ENCODE measurements around the gene KCNG2. TPM values are rescaled to one million over a fixed set of nuclear protein-coding genes. Genes with fewer than 3 reads are reported as not detected.

Gene KCNG2
- polyA plus RNA-seq, 1 experiment: 0.38 TPM

GRCh38 chr18:79866889-79867574, 69.3 kb downstream of the KCNG2 start:
- no peak for TF ChIP-seq CTCF (IDR thresholded peaks at IDR 0.05; ENCODE audit: low read depth, low read length)
- Histone ChIP-seq H3K9me3 (ENCODE audit: control insufficient read depth, insufficient read depth, low read length) (peaks cover 42% of the 10 kb centered on the region), H3K4me3 (ENCODE audit: low read depth, low read length) (no peak overlapping the region), H3K27me3 (ENCODE audit: control insufficient read depth, insufficient read depth, low read length) (peaks cover 7% of the 10 kb centered on the region), H3K27ac (ENCODE audit: low read depth, low read length) (no peak overlapping the region)
- no peak for DNase-seq (ENCODE audit: low read depth, low spot score)
- POLR2A ChIA-PET: no interaction called here
- CTCF ChIA-PET: no interaction called here

GRCh38 chr18:79867666-79868065, 69.9 kb downstream of the KCNG2 start:
- ChIA-PET POLR2A (no interaction called here), CTCF (no interaction called here)
- Histone ChIP-seq H3K9me3 (ENCODE audit: control insufficient read depth, insufficient read depth, low read length) (peaks cover 37% of the 10 kb centered on the region), H3K4me3 (ENCODE audit: low read depth, low read length) (no peak overlapping the region), H3K27ac (ENCODE audit: low read depth, low read length) (no peak overlapping the region), H3K27me3 (ENCODE audit: control insufficient read depth, insufficient read depth, low read length) (peaks cover 5% of the 10 kb centered on the region)
- DNase-seq (ENCODE audit: low read depth, low spot score): no peak
- no peak for TF ChIP-seq CTCF (IDR thresholded peaks at IDR 0.05; ENCODE audit: low read depth, low read length)

GRCh38 chr18:79868168-79868784, 70.5 kb downstream of the KCNG2 start:
- peaks cover 31% of the 10 kb centered on the region for H3K9me3 ChIP-seq (ENCODE audit: control insufficient read depth, insufficient read depth, low read length)
- H3K27ac ChIP-seq (ENCODE audit: low read depth, low read length): no peak overlapping the region
- no peak overlapping the region for H3K4me3 ChIP-seq (ENCODE audit: low read depth, low read length)
- no peak for TF ChIP-seq CTCF (IDR thresholded peaks at IDR 0.05; ENCODE audit: low read depth, low read length)
- peaks cover 7% of the 10 kb centered on the region for H3K27me3 ChIP-seq (ENCODE audit: control insufficient read depth, insufficient read depth, low read length)
- CTCF ChIA-PET: no interaction called here
- POLR2A ChIA-PET: no interaction called here
- no peak for DNase-seq (ENCODE audit: low read depth, low spot score)

- H3K9me3 ChIP-seq (ENCODE audit: control insufficient read depth, insufficient read depth, low read length): peaks cover 29% of the 10 kb centered on the region
- peaks cover 13% of the 10 kb centered on the region for H3K27me3 ChIP-seq (ENCODE audit: control insufficient read depth, insufficient read depth, low read length)
- no peak for DNase-seq (ENCODE audit: low read depth, low spot score)
- CTCF ChIA-PET: no interaction called here
- TF ChIP-seq CTCF (IDR thresholded peaks at IDR 0.05; ENCODE audit: low read depth, low read length): no peak
- no peak overlapping the region for H3K4me3 ChIP-seq (ENCODE audit: low read depth, low read length)
- POLR2A ChIA-PET: no interaction called here
- H3K27ac ChIP-seq (ENCODE audit: low read depth, low read length): no peak overlapping the region
These were observed 71.2 kb downstream of the KCNG2 start for GRCh38 chr18:79868811-79869541.

All from AG04450 (cell line).